Inflammatory macrophage (primary cell): ENCODE data around the gene ABI3BP.

Experiments used
- DNase-seq, 2 donors: peaks; one replicate each; pipeline ENCODE4 v3.0.0-alpha.2; 2020 to 2022

ABI3BP gene

DNA sequence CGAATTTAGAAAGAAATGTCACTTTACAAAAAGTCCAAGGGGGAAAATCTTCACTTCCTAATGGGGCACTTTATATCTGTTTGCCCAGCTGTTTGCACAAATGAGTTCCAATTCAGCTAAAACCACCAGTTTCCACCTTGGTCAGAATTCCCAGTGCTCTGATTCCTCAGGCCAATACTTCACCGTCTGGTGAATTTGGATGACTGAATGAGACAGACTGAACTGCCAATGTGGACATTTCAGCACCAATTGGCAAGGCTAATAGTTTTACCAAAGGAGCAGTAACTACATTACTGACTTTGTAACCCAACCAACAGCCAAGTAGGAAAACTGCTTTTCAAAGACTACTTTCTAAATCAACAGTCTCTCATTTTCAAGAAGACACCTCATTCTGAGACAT, 51.8 kb downstream of the ABI3BP start:
- DNase-seq, result no peak

DNA sequence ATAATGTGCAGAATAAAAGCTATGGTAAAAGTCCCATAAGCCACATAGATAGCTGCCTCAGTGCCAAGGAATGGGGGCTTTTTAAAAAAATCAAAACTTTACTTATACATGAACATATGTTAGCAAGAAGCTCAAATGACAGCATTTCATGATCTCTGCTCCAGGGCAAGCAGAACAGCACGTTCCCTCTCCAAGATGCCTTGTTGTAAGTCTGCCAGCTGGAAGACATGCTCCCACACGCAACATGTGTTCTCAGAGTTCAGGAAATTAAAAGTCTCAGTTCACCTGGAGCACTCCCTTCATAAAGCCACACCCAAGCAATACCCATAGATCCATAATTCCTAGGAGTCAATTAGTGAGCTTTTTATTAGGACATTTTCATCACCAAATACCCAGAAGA, 52.2 kb downstream of the ABI3BP start:
- no peak for DNase-seq

DNA sequence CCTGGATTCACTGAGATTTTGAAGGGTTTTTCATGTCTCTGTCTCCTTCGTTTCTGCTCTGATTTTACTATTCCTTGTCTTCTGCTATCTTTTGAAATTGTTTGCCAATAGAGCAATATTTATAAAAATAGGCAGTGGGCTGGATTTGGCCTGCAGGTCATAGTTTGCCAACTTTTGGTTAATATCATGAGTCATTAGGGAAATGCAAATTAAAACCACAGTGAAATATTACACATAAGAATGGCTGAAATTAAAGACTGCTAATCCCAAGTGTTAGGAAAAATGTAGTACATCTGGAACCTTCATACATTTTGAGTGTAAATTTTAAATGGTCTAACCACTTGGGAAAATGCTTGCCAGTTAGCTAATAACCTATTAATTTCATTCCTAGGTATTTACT, 56.3 kb downstream of the ABI3BP start:
- no peak for DNase-seq

DNA sequence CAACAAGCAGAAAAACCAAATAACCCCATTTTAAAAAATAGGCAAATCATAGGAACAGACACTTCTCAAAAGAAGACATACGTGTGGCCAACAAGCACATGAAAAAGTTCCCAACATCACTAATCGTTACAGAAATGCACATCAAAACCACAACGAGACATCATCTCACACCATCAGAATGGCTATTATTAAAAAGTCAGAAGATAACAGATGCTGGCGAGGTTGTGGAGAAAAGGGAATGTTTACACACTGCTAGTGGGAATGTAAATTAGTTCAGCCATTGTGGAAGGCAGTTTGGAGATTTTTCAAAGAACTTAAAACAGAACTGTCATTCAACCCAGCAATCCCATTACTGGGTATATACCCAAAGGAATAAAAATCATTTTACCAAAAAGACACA, 60.7 kb downstream of the ABI3BP start:
- no peak for DNase-seq

DNA sequence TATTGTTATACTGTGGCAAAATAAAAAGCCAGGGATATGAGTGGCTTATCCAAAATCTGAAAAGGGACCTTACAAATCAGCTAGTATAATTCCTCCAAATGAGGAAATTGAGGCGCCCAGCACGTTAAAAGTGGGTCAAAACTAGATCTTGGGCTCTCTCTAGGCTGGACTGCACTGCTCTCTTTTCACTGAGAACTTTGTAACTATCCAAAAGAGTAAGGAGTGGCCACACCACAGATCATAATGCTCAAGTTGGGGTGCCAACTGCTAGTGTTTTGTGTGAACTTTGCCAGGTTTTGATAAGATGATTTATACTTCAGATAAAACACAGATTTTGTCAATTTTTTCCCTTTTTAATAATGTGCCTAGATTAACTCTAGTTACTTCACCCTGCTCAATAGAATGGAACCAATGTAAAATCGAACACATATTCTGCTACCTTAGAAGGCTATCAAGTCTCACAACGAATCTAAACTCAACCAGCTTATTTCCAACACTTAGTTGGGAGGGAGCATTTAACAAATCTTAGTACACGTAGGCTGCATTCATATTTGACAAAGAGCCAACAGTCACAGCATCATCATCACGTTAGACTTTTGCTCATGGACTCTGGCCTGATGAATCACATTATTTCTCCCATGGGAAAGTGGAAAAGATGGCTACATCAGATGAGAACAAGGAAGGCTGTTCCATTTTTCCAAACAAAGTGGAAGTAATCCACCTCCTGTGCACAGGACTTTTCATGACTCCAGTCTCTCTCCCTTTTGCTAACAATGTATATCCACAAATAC, 64.4 kb downstream of the ABI3BP start:
- DNase-seq, result no peak

DNA sequence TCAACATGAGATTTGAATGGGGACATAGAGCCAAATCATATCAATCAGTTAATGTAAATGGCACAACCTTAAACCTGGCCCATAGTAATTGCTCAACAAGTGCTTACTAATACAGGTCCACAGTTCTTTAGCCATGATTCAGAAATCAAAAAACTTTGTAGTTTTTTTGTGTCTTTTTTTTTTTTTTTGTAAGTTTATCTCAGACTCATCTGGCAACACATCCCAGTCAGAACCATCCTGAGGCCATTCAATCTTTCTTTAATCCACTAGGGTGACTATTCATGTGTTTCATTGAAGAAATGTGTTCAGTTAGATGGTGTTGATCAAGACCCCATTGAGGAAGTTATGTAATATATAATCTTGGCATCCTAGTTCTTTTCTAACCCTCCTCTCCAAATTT, 65.4 kb downstream of the ABI3BP start:
- no peak for DNase-seq

DNA sequence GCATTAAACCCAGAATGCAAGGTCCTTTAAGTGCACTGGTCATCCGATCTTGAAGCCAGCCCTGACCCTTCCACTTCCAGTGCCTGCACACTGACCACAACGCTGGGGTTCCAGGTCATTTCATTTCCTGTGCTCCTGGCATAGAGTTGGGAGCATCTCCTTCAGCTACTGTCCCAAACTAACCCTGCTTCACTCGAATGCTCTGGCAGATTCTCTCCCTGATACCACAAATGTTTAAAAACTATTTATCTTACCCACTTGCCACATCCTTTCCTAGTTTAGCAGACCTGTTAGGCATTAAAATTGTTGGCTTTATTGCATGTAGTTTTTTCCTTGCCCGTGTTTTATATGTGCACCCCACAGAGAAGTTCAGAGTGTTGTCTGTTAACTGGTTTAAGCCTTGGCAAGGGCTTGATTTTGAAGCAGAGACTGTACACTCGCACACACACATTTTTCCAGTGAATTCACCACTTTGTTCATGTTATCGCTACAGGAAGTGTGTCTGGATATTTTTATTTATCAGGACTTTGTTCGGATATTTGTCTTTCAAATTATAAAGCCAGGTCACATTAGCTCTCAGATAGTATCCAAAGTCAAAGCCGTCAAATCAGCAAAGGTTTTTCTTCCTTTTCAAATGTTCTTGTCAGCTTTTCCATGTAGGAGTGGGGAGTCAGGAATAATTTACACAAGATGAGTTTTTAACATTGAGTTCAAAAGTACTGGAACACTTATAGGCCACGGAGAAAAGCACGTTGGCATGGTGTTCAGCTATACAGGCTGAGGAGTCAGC, 77.3 kb downstream of the ABI3BP start:
- no peak for DNase-seq

DNA sequence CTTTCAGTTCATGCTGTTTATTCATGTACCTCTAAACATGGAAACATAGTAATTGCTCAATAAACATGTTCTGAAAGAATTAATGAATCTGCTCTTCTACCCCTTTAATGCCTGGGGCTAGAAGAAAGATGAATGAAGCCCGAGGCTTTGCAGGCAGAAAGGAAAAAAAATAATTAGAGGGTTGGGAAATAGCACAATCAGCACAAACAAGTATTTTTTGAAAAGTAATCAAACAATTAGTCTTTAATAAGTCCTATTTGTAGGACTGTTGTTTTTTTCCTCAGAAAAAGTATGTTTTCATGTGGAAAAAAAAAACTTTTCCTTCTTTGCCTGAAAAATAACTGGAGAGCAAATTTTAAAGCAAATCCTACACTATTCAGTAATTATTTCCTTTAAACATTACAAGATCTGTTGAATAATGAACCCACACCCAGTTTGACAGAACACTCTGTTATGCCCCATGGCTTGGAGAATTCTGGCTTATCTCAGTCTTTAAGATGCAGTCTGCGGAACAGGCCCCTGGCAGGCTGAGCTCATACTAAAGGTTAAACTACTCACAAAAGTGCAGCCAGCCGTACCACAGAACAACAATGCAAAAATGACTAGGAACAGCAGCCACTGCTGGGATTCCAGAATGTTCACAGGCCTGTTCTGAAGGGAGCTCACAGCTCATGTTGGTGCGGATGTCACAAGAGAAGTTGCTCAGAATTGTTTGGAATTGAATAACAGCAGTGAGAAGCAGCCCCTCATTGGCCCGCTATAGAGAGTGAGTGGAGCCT, 79.2 kb downstream of the ABI3BP start:
- no peak for DNase-seq

DNA sequence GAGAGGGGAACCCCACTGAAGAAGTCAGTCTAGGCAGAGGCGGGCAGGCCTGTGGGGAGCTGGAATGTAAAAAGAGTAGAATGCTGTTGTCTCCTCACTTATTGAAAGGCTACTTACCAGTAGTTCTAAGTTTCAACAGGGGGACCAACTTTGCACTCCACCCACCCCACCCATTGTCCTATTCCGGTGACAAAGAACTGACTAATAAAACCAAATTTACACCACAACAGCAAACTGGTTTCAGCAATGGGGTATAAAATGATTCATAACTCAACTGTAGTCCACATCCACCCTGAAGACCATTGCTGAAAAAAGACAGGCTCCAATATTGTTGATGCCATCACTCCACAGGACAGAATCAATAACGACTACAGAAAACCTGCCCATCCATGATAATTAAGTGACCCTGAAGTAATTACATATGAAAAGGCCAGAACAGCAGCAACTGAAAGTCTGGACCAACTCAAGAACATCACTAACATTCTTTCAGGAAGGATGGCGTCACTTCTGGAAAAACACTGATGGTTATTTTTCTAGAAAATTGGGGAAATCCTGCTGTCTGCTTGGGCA, 80.2 kb downstream of the ABI3BP start:
- DNase-seq, result no peak

DNA sequence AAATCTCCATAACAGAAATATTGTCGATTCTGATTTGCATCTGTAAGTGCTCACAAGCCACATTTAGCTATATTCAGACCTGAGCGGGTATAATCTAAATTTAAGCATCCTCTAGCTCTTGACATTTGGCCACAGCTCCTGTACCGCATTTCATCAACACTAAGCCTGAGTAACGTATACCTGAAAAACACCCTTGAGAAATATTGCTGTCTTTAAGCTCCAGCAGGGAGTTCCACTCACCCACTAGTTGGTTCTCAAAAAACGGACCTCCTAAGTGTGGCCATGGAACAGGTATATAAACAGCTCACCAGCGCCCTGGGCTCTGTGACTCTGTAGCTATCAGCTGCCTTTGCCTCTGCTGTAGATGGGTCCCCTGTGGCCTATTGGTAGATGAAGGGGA, 80.7 kb downstream of the ABI3BP start:
- DNase-seq, result no peak

DNA sequence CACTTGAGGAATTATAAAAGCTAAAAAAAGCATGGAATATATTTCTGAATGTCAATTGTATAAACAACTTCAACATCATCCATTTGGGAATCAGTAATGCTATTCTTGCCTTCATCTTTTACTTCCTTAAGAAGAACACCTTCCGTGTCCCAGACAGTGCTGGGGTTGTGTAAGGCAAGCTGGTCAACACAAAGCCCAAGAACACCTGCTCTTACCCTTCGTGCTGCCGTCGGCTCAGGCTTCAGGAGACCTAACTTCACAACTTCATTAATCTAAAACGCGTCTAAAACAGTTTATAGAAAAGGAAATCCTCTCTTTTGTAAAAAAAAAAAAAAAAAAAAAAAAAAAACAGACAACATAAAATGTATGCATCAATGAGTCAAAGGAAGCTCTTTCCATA, 81.3 kb downstream of the ABI3BP start:
- no peak for DNase-seq

DNA sequence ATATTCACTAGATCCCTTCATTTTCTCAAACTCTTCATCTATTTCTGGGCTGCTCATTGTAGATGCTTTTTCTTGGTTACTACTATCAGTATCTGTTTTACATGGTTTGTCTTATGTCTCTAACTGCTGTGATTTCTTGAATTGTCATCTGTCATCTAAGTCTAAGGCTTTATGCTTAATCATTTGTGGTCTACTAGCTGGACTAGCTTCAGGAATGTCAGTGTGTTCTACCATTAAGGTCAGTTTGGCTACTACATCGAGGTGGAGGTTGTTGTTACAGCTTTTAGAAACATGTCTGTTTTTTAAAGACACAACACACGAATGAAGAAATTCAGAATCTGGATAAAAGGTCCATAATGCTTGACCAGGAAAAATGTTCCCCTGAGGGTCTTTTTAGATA, 82.2 kb downstream of the ABI3BP start:
- no peak for DNase-seq

DNA sequence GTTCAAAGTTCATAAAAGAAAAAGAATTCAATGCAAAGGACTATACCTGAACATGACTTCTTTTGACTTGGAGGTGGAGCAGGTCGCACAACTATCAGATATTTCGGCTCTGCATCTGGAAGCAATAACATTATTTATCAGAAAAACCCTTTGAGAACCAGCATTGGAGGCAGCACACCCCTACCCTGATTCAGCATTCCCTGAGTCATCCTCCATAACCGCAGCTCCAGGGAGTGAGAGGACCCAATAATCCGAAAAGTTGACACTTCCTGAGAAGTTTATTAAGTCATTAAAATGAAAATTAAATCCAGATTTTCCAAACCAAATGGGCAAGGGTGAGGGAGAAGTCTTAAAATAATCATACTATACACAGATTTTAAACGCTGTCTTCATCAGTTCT, 90.6 kb downstream of the ABI3BP start:
- no peak for DNase-seq

DNA sequence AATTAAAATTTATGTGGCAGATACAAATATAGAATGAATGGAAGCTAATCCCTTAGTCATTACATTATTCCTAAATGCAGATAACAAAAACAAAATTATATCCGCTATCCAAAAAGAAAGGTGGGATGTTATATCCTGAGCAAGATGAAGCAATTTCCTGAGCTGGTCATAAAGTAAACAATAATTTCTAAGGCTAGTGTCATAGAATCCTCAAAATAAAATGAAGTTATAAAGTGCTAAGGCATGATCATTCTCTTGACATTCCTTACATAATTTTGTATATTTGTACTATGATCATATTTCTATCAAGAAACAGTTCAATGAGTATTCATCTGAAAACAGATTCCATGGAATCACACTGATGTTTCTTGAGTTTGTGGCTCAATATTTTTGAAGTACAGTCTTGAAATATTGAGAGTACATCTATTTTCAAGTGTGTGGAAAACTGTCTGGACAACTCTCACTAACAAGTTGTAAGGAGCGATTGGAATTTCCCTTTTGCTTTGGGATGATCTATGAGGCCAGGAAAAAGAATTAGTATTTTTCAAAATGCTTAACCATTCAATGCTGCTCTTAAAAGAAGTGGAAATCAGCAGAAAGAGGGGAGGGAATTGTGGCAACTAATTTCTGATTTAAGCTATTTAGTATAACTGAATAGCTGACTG, 92.4 kb downstream of the ABI3BP start:
- no peak for DNase-seq

DNA sequence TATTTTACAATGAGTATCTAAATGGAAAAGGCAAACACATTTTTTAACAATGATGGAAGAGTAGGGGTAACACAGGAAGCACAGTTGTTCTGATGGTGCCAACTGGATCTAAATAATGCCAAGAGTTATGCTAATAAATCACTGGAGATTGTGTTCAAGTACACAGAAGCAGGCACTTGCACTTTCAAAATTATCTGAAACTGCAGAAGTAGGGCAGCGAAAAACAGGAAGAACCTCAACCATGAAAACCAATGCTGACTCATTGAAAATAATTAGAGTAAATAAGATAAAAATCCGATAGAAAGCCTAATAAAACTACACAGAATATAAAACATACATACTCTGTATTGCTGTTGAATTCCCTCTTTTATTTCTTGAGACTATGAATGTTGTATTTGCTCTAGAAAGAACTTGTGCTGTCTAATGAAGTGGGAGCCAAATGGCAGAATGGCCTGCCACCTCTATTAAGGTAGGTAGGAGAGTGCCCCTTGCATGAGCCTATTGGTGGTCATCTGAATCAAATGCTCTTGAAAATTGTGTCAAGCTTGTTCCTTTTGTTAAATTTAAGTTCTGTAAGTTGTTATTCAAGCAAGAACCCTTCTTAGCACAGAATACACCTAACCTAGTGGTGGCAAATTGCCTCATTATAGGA, 93.7 kb downstream of the ABI3BP start:
- peak; percentile 55 to 68 for DNase-seq

DNA sequence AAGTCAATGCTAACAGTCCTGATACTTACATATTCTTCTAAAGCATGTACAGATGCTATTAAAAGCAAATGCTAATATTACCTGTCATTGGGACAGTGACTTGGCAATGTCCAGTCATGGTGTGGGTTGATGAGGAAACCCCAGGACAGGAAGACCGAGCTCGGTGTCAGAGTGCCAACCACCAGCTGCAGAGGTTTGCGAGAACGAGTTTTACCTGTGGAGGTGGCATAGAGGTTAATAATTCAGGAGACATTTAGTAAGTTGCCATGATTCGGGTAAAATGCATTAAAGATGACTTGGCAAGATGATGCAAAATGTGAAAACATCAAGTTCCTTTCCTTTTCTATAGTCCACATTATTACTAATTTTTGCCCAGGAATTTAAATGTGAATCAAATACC, 94.5 kb downstream of the ABI3BP start:
- DNase-seq, result peak; percentile 5 to 24

DNA sequence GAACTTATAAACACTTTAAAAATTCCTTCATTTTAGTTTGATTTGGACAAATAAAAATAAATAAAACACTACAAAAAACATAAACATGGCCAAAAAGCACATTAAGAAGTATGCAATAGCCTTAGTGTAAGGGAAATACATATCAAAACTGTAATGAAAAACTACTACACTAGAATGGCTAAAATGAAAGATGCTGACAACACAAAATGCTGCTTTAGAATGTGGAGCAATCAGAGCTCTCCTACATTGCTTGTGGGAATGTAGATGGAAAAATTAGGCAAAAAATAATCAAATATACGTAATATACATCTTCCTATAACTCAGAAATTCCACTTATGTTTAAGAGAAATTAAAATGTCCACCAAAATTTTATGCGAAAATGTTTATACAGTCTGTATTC, 96.2 kb downstream of the ABI3BP start:
- no peak for DNase-seq

DNA sequence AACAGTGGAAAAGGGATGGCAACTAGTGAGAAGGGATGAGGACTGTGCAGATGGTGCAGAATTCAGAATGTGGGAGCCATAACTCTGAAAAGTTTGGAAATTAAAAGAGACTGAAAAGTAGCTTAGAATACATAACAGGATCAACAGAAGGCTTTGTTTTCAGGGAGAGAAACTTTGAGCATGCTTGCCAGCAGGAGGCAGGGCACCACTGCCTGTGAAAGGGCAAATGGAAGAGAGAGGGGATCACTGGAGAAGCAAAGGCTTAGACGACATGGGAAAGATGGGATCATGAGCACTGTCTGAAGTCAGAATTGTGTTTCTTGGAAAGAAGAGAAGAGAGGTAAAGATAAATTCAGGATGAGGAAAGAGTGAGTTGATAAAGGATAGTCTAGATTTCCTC, 99.6 kb downstream of the ABI3BP start:
- peak; percentile 46 to 49 for DNase-seq

DNA sequence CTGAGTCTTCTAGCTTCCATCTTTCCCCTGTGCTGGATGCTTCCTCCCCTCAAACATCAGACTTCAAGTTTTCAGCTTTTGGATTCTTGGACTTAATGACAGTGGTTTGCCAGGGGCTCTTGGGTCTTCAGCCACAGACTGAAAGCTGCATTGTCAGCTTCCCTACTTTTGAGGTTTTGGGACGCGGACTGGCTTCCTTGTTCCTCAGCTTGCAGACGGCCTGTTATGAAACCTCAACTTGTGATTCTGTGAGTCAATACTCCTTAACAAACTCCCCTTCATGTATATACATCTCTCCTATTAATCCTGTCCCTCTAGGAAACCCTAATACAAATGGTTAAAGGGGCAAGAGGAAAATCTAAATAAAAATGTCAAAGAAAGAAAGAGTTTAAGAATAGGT, 100.1 kb downstream of the ABI3BP start:
- DNase-seq, result peak; percentile 92 to 94

DNA sequence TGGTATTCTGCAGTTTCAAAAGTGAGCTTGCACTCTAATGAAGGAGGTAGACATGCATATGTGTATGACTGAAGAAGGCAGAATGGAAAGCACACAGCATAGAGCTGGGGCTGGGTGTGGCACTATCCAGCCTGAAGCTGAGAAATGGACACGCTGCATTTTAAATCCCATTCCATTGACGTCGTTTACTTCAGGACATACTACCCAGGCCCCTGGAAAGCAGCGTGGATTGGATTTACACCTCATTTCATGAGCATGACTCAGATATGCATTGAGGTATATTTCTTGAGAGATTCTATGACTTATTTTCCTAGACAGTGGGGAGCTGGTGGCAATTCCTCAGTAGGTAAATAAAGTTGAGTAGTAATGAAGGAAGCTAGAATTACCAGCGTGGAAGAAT, 101.4 kb downstream of the ABI3BP start:
- DNase-seq, result no peak

DNA sequence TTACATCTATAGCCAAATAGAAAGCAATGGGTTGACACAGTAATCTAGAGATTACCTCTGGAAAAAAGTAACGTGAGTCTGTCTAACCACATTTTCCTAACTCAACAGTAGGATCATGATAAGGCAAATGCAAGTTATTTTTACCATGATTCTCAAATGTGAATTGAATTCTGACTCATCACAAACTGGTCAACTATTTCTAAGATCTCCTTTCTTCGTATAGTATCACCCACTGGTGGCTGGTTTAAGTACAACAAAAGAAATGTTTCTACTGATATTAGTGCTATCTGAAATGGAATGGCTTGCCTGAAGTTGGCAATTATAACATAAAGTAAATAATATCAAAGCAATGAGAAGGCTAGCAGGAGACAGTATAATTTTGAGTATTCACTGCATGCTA, 102.2 kb downstream of the ABI3BP start:
- DNase-seq, result peak; percentile 11 to 28

DNA sequence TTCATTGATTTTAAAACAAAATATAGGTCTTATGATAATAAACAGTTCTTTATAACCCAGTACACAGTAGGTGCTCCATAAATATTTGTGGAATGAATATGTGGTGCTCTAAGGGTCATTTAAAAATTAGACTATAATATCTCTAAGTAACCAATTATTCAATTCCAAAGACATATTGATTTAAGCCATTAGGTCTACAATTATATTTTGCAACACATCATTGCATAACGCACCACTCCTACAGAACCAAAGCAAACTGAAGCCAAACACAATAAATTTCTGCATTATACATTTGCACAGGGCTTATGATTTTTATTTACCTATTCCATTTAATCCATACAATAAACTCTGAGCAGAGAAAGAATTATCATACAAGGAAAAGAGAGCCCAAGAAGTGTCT, 104.3 kb downstream of the ABI3BP start:
- no peak for DNase-seq
